AG09309 (cell line): Measurements from ENCODE around the gene PCDHGA1.

Experiments
- DNase-seq: peaks from one replicate; pipeline ENCODE4 v3.0.0-alpha.2; 2010; ENCODE audit warnings: low read depth
- H3K4me3 ChIP-seq: 2 replicates; pipeline ENCODE4 v1.5.1; 2011; ENCODE audit warnings: mild to moderate bottlenecking, low read depth, low read length, moderate library complexity; ENCODE audit not compliant: control insufficient read depth
- CTCF ChIP-seq: IDR thresholded peaks from 2 replicates; pipeline ENCODE4 v1.5.1; 2011; ENCODE audit warnings: mild to moderate bottlenecking, low read depth, low read length, inconsistent platforms; ENCODE audit not compliant: insufficient read depth, control insufficient read depth; ENCODE audit errors: missing control alignments

Gene PCDHGA1

GRCh38 chr5:141494761-141495452, 164.6 kb downstream of the PCDHGA1 start:
- no peak overlapping the region for H3K4me3 ChIP-seq
- no peak for DNase-seq
- no peak for TF ChIP-seq CTCF

- no peak for DNase-seq
- no peak overlapping the region for H3K4me3 ChIP-seq
- TF ChIP-seq CTCF = no peak
These were observed 165.1 kb downstream of the PCDHGA1 start for GRCh38 chr5:141495453-141495811.

- DNase-seq = no peak
- H3K4me3 ChIP-seq = no peak overlapping the region
- TF ChIP-seq CTCF = no peak
These were observed 165.7 kb downstream of the PCDHGA1 start for GRCh38 chr5:141496038-141496437.

- TF ChIP-seq CTCF = no peak
- H3K4me3 ChIP-seq = no peak overlapping the region
- no peak for DNase-seq
These were observed 171.4 kb downstream of the PCDHGA1 start for GRCh38 chr5:141501761-141502160.

GRCh38 chr5:141503681-141504080, 173.4 kb downstream of the PCDHGA1 start:
- TF ChIP-seq CTCF = no peak
- no peak overlapping the region for H3K4me3 ChIP-seq

GRCh38 chr5:141504216-141504615, 173.9 kb downstream of the PCDHGA1 start:
- DNase-seq = no peak
- no peak overlapping the region for H3K4me3 ChIP-seq
- no peak for TF ChIP-seq CTCF

More at GRCh38 chr5:141503681-141504080, 173.4 kb downstream of the PCDHGA1 start:
- no peak for DNase-seq
